ENCODE measurements around the gene PLCL1.
"Not testable (repeated sequence)": the region's sequence is repeated elsewhere in the genome, so short reads cannot be mapped to it uniquely, and the experiment has no call there.

Gene PLCL1

DNA sequence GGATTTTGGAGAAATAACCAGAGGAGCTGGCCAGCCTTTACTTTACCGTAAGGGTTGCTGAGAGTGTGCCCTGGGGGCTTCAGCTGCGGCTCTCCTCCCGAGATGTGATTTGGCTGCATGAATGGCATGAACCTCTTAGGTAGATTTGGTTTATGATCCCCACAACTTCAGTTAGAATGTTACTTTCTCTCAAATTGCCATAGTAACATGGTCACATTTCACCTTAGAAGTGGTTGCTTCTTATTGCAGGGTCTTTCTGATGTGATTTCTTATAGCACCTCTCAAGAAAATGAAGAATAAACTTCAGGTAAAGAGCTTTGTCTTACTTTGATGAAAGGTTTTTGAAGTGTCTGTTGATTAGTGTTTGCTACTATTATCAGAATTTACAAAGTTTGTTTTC, 5.6 kb downstream of the PLCL1 start:
- DNase-seq (ENCODE audit: low spot score), result no peak

- no peak for DNase-seq (ENCODE audit: low spot score)
Measured at GRCh38 chr2:197810491-197810890, 6.1 kb downstream of the PLCL1 start.

DNA sequence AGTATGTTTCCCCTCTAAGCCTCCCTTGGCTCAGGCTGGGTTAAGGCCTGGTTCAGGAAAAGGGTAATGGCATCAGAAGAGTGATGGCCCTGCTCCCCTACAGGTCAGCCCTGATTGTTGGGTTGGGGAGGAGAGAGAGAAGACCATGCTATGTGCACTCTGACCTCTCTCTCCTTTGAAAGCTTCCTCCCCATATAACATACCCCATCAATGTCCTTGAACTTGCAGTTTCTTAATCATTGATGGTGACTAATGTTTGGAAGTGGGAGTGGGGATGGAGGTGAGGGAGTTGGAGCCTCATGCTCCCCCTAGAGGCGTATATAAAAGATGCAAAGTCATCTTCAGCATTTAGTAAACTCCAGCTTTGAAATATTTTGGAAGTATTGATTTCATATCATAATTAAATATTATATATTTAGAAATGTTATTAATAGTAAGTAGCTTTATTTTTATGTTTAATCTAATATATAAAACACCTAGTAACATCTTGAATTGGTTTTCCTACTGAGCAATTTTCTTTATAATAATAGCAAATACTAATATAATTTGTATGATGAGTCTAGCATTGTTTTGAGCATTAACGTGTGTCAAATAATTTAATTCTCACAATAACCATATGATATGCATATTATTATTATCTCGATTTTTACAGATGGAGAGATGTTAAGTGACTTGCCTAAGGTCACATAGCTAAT, 8.8 kb downstream of the PLCL1 start:
- DNase-seq (ENCODE audit: low spot score), result no peak

GRCh38 chr2:197814526-197814925, 10.1 kb downstream of the PLCL1 start:
- DNase-seq (ENCODE audit: low spot score), result no peak

DNA sequence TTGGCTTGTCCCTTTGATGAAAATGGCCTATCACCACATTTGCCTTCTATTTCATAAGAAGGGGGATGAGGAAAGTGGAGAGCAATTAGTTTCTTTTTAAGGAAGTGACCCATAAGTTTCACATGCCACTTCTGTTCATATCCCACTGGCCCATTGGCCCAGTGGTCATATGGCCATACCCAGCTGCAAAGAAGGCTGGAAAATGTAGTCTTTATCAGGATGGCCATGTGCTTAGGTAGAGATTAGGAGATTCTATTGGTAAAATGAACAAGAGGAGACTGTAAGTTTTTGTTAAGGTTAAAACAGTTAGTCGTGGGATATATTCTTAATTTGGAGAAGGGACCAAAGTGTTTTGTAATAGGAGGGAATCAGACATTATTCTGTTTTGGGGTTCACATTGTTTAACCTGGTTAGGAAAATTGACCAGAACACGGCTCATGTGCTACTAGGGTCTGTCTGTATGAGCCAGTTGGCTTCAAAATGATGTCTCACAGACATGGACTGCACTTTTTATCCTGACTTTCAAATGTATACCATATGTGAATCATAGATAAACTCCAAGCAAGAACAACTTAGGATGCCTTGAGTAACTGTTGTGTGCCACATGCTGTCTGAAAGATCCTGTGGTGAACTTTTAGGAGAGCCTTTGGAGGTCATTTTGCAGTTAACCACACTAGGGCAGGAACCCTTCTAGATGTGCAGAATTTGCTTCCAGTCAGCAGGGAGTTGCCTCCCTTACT, 17.3 kb downstream of the PLCL1 start:
- no peak for DNase-seq (ENCODE audit: low spot score)

GRCh38 chr2:197822333-197822732, 17.9 kb downstream of the PLCL1 start:
- DNase-seq (ENCODE audit: low spot score), result no peak

GRCh38 chr2:197827618-197828017, 23.2 kb downstream of the PLCL1 start:
- DNase-seq (ENCODE audit: low spot score), result no peak

GRCh38 chr2:197828464-197829135, 24.2 kb downstream of the PLCL1 start:
- no peak for DNase-seq (ENCODE audit: low spot score)

DNA sequence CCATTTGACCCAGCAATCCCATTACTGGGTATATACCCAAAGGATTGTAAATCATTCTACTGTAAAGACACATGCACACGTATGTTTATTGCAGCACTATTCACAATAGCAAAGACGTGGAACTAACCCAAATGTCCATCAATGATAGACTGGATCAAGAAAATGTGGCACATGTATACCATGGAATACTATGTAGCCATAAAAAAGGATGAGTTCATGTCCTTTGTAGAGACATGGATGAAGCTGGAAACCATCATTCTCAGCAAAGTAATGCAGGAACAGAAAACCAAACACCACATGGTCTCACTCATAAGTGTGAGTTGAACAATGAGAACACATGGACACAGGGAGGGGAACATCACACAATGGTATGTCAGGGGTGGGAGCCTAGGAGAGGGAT, 30.4 kb downstream of the PLCL1 start:
- not testable (repeated sequence) for DNase-seq (ENCODE audit: low spot score)

GRCh38 chr2:197835293-197835692, 30.9 kb downstream of the PLCL1 start:
- no peak for DNase-seq (ENCODE audit: low spot score)

GRCh38 chr2:197838036-197838435, 33.6 kb downstream of the PLCL1 start:
- no peak for DNase-seq (ENCODE audit: low spot score)

- no peak for DNase-seq (ENCODE audit: low spot score)
Measured at GRCh38 chr2:197838579-197838978, 34.2 kb downstream of the PLCL1 start.

DNA sequence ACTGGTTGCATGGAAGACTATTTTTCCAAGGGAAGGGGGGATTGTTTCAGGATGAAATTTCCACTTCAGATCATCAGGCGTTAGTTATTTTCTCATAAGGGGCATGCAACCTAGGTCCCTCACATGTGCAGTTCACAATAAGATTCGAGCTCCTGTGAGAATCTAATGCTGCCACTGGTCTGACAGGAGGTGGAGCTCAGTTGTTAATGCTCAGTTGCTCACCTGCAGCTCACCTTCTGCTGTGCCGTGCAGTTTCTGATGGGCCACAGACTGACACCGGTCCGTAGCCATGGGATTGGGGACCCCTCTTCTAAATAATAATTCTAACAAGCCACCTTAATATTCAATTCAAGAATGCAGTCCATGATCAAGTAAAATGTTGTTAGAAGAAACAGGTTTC, 34.9 kb downstream of the PLCL1 start:
- DNase-seq (ENCODE audit: low spot score), result no peak

DNA sequence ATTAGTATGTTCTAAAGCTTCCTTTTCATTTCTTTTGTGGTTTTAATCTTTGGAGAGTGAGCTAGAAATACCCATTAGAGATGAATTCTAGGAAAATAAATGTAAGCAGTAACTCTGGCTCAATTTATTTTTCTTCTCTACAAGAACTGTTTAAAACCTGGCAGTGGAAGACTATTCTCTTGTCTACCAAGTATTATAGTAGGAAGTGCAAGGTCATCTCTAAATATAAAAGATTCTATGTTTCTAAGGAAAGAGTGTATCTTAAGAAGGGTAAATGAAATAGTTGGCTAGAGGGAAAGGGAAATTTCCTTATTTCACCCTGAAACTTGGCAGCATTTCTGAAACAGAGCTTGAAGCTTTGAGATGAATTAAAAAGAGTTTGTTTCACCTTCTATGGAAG, 35.5 kb downstream of the PLCL1 start:
- DNase-seq (ENCODE audit: low spot score), result no peak

DNA sequence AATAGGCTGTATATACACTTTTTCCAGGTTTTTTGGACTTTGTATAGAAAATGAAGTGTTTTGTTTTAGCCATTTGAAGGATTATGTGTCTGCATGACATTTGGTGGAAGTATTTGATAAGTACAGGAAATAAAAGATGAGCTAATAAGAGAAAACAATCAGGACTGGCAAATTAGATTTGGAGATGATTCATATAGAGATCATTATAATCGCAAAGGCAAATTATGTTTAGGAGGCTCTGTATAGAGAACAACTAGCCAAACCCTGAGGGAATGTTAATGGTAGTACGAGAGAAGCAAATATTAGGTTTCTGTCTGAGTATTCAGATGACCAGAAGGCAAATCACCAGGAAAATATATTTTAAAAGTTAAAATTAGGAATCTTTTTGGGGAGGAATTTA, 41.7 kb downstream of the PLCL1 start:
- no peak for DNase-seq (ENCODE audit: low spot score)

GRCh38 chr2:197846777-197847176, 42.4 kb downstream of the PLCL1 start:
- DNase-seq (ENCODE audit: low spot score), result no peak

- DNase-seq (ENCODE audit: low spot score), result no peak
Measured at GRCh38 chr2:197847651-197848401, 43.4 kb downstream of the PLCL1 start.

GRCh38 chr2:197848602-197849001, 44.2 kb downstream of the PLCL1 start:
- DNase-seq (ENCODE audit: low spot score), result no peak

- DNase-seq (ENCODE audit: low spot score), result no peak
Measured at GRCh38 chr2:197850882-197851450, 46.6 kb downstream of the PLCL1 start.

- DNase-seq (ENCODE audit: low spot score), result no peak
Measured at GRCh38 chr2:197851451-197851850, 47.1 kb downstream of the PLCL1 start.

DNA sequence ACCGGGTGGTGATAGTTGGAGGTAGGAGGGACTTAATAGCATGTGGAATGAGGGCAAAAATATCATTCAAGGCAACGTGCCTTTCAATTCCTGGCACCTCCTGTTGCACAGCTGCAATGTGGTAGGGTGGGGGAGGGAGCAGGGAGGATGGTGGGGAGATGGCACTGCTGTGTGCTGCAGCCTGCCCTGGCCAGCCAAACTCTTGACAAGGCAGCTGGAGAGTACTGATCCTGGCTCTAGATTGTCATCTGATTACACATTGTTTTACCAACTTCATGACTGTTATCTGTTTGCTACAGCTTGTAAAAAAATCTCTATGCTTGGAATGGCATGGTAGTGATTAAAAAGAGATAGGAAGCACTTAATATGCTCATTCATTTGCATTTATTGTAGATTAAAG, 47.7 kb downstream of the PLCL1 start:
- no peak for DNase-seq (ENCODE audit: low spot score)

GRCh38 chr2:197853549-197853948, 49.2 kb downstream of the PLCL1 start:
- no peak for DNase-seq (ENCODE audit: low spot score)
